Gastrocnemius medialis (tissue), 4 donors: ENCODE measurements around the gene GALNT14.

Experiments
- POLR2A ChIP-seq, 2 donors: fragments of 450-650 bp; IDR thresholded peaks; one replicate each; pipeline ENCODE4 v1.6.1; 2017; ENCODE audit warnings: antibody characterized with exemption in 2 of 2, mild to moderate bottlenecking in 2 of 2, moderate library complexity in 2 of 2
- TF ChIP-seq, protein P1 (sequence below), 5 experiments: fragments of 450-650 bp in 3 of 5; fragments of 200-600 bp in 2 of 5; sonication (generic) in 2 of 5; IDR thresholded peaks in 4 of 5; conservative IDR thresholded peaks in 1 of 5; 1 replicate in 4 of 5; 2 replicates in 1 of 5; pipeline ENCODE4 v1.5.1; 2016 to 2019; ENCODE audit warnings: antibody characterized with exemption in 5 of 5, mild to moderate bottlenecking in 3 of 5, moderate library complexity in 3 of 5

DNA sequence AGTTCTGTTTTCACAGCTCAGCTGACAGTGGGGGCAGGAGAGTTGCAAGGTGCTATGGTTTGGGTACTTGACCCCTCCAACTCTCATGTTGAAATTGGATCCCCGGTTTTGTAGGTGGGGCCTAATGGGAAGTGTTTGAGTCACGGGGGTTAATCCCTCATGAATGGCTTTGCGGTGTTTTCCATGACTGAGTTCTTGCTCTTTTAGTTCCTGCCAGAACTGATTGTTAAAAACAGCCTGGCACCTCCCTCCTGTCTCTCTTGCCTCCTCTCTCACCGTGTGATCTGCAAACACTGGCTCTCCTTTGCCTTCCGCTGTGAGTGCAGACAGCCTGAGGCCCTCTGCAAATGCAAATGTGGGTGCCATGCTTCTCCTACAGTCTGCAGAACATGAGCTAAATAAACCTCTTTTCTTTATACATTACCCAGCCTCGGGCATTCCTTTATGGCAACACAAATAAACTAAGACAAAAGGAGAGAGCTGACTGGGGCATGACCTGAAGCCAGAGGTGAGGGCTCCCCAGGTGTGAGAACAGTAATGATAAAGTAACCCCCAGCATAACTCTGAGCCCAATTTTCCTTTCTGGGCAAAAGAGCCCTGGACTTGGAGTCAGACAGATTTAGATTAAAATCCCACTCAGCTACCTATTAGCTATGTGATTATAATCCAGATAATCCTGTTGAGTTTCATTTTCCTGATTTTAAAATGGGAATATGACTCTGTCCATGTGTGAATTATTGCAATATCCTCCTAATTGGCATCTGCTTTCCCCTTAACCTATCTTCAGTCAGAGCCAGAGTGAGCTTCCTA, 266.1 kb downstream of the GALNT14 start:
- TF ChIP-seq, protein P1, sequence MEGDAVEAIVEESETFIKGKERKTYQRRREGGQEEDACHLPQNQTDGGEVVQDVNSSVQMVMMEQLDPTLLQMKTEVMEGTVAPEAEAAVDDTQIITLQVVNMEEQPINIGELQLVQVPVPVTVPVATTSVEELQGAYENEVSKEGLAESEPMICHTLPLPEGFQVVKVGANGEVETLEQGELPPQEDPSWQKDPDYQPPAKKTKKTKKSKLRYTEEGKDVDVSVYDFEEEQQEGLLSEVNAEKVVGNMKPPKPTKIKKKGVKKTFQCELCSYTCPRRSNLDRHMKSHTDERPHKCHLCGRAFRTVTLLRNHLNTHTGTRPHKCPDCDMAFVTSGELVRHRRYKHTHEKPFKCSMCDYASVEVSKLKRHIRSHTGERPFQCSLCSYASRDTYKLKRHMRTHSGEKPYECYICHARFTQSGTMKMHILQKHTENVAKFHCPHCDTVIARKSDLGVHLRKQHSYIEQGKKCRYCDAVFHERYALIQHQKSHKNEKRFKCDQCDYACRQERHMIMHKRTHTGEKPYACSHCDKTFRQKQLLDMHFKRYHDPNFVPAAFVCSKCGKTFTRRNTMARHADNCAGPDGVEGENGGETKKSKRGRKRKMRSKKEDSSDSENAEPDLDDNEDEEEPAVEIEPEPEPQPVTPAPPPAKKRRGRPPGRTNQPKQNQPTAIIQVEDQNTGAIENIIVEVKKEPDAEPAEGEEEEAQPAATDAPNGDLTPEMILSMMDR (IDR thresholded peaks at IDR 0.05 in 4 of 5, conservative IDR thresholded peaks at IDR 0.05 in 1 of 5) = no peak
- no peak for TF ChIP-seq POLR2A (IDR thresholded peaks at IDR 0.05)
